HL-60 (cell line): ENCODE results near the gene VPS26A.

ENCODE experiments used
- POLR2AphosphoS5 ChIP-seq: IDR thresholded peaks from 2 replicates; pipeline ENCODE4 v1.6.1; 2012; ENCODE audit warnings: low read depth
- TF ChIP-seq, protein P1 (sequence below): IDR thresholded peaks from 2 replicates; pipeline ENCODE4 v1.6.1; 2012; ENCODE audit warnings: low read depth; ENCODE audit not compliant: insufficient replicate concordance

GRCh38 chr10:69141304-69141703, 17.3 kb downstream of the VPS26A start:
- TF ChIP-seq, protein P1, sequence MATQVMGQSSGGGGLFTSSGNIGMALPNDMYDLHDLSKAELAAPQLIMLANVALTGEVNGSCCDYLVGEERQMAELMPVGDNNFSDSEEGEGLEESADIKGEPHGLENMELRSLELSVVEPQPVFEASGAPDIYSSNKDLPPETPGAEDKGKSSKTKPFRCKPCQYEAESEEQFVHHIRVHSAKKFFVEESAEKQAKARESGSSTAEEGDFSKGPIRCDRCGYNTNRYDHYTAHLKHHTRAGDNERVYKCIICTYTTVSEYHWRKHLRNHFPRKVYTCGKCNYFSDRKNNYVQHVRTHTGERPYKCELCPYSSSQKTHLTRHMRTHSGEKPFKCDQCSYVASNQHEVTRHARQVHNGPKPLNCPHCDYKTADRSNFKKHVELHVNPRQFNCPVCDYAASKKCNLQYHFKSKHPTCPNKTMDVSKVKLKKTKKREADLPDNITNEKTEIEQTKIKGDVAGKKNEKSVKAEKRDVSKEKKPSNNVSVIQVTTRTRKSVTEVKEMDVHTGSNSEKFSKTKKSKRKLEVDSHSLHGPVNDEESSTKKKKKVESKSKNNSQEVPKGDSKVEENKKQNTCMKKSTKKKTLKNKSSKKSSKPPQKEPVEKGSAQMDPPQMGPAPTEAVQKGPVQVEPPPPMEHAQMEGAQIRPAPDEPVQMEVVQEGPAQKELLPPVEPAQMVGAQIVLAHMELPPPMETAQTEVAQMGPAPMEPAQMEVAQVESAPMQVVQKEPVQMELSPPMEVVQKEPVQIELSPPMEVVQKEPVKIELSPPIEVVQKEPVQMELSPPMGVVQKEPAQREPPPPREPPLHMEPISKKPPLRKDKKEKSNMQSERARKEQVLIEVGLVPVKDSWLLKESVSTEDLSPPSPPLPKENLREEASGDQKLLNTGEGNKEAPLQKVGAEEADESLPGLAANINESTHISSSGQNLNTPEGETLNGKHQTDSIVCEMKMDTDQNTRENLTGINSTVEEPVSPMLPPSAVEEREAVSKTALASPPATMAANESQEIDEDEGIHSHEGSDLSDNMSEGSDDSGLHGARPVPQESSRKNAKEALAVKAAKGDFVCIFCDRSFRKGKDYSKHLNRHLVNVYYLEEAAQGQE = no peak
- no peak for TF ChIP-seq POLR2AphosphoS5
